Measurements from ENCODE around the gene THBS4.

DNA sequence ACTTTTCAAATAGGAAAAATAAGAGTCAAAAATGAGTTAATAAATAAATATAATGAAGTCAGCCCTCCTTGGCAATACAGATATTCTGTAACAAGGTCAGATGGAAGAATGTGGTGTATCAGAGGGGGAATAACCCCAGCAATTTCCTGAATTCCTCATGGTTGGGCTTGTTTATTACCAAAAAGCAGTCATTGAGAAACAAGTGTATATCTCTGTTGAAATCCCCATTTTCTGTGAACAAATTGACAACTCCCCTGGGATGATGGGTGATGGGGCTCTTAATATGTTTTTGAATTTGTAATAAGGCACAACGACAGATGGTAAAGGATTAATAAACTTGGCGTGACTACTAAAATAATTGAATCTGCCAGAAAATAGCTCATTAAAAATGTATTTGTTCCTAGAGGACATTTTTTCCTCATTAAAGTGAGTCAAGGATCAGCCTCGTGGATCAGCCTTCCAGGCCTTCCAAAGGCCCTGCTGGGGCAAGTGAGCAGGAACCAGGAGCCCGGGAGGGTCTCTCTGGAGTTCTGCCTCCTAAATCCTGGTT, 34.2 kb downstream of the THBS4 start:
- TF ChIP-seq, protein P1, sequence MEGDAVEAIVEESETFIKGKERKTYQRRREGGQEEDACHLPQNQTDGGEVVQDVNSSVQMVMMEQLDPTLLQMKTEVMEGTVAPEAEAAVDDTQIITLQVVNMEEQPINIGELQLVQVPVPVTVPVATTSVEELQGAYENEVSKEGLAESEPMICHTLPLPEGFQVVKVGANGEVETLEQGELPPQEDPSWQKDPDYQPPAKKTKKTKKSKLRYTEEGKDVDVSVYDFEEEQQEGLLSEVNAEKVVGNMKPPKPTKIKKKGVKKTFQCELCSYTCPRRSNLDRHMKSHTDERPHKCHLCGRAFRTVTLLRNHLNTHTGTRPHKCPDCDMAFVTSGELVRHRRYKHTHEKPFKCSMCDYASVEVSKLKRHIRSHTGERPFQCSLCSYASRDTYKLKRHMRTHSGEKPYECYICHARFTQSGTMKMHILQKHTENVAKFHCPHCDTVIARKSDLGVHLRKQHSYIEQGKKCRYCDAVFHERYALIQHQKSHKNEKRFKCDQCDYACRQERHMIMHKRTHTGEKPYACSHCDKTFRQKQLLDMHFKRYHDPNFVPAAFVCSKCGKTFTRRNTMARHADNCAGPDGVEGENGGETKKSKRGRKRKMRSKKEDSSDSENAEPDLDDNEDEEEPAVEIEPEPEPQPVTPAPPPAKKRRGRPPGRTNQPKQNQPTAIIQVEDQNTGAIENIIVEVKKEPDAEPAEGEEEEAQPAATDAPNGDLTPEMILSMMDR (IDR thresholded peaks at IDR 0.05; ENCODE audit: low read depth, low read length, poor library complexity, severe bottlenecking) = no peak
- no peak for TF ChIP-seq EZH2phosphoT487 (IDR thresholded peaks at IDR 0.05; ENCODE audit: borderline replicate concordance, low read length)
